IPS DF 4.7 (cell line): ENCODE data around the gene METTL17.
"Not testable (repeated sequence)": the region's sequence is repeated elsewhere in the genome, so short reads cannot be mapped to it uniquely, and the experiment has no call there.

Experiments
- DNase-seq: peaks from one replicate; pipeline ENCODE4 v3.0.0-alpha.2; 2013; ENCODE audit warnings: low spot score; ENCODE audit errors: extremely low read depth

The METTL17 gene

DNA sequence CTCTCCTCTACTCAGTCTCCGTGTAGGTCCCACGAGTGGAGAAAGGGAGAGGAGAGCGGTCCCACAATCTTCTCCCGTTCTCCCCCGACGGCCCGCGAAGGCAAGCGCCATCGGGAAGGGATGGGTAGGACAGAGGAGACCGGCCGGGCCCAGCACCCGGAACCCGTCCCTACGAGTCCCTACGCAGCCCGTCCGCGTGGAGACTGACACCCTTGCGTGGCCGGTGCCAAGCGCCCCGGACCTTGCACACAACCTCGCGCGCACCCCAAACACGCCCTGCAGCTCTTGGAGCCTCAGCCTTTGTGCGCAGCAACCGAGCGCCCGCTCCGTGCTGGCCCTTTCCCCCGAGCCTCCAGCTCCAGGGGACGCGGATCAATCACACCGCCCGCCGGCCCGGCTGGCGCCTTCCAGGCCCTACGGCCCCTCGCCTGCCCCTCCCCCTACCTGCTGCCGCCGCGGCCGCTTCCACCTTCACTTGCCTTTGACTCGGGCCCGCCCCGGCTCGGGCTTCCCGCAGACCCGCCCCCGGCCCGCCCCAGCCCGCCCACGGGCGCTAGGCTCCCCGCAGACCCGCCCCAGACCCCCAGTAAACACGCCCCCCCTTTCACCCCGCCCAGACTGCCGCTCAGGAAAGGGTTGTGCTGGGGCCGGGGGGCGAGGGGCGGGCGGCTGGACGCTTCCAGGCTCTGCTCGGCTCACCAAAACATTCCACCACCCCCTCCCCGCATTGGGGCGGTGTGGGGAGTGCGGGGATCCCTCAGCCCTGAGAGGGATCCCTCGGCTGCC lies 35.0 kb downstream of the METTL17 start, which contains the start of gene NDRG2:
NDRG2 (minus strand) TSS at position 477 of the 786 bp plus-strand sequence. CDS start 1,746 bp downstream, outside the sequence.
- DNase-seq, result no peak

DNA sequence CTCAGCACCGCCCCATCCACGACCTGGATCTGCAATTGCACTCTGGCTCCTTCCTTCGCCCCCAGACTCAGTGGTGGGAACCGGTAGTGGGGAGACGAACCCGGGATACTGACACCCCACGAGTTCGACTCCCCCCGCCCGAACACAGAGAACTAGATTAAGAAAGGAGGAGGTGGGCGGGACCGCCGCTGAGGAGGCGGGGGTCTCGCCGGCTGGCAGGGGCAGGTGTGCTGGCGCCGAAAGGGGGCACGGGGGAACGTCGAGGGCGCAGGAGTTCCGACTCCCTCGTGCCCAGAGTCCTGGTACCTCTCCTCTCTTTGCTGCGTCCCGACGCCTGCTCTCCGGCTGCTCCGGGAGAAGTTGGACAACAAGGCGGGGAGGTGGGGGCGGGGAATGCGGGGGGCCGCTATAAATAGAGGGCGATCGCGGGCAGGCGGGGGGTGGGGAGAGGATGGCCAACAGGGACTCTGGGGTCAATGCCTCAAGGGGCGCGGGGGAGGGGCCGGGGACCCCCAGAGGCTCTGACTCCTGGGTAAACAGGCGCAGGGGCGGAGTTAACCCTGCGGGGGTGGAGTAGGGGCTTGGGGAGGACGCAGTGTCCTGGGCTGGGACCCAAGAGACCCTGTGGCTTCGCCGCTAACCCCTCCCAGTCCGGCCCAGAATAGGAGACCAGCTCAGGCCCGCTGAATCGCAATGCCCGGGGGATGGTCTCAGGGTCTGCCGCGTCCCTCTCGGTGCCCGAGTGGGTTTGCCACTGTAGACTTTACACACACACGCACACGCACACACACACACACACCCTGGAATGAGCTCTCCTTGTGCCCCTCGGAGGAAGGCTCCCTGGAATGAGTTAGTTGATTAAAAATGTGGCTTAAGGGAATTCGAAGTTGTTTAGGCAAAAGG lies 35.8 kb downstream of the METTL17 start:
- DNase-seq, result no peak

DNA sequence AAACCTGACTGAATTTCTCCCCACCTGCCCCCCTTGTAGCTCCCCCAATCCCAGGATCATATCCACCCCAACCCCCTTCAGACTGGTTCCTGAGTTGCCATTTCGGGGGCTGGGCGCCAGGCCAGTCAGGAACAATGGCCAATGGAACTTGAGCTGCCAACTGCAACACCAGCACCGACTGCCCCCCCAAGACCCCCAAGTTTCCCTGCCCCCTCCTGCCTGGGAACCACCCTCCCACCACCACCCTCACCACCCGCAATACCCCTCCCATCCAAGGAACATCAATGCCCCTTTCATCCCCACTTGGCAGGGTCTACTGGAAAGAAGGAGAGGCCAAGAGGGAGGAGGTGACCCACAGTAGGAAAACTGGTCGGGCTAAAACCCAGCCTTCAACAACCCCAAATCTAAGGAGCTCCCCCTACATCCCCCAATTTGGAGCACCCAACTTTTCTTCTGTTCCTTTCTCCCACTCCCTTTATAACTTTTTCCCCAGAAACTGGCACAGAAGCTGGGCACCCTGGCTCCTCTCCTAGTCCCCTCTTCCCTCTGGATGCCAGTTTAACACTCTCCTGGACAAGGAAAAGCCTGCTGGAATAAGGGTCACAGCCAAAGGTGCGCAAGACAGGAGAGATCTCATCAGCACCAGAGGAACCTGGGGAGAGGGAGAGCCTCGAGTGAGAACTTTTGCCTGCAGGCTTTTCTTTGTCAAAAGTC lies 36.7 kb downstream of the METTL17 start:
- DNase-seq, result no peak

DNA sequence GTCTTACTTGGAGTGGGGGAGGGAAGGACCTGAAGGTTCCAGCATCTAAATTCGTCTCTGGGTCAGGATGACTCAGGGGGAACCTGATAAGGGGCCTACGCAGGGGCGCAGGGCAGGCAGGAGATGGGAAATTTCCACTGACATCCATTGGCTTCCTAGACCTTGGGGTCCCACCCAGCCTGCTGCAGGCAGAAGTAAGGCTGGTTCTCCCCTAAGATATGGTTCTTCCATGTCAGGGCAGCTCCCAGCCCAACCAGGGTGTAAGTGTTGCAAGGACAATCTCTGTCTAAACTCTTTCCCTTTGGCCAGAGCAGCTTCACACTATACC lies 37.2 kb downstream of the METTL17 start:
- DNase-seq, result no peak

DNA sequence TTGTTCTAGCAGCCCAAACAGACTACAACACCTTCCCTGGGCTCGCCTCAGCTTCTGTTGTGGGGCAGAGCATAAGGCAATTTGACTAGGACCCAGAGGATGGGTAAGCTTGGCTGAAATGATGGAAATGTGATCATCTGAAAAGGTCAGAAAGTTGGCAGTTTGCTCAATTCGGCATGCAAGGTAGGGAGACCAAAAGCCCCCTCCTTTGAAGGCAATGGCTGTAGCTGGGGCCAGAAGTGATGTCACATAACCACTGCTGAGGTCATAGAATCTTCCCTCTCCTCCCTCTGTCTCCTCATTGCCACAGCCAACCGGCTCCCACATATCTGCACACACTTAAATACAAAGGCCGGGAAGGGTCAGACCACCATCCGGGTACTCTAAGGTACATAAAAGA lies 40.1 kb downstream of the METTL17 start, which contains the start of gene TPPP2:
TPPP2 (plus strand) TSS at position 301 of the 400 bp plus-strand sequence. CDS start 365 bp downstream, outside the sequence.
- DNase-seq, result no peak

GRCh38 chr14:21030531-21030930 lies 40.8 kb downstream of the METTL17 start:
- DNase-seq, result no peak

DNA sequence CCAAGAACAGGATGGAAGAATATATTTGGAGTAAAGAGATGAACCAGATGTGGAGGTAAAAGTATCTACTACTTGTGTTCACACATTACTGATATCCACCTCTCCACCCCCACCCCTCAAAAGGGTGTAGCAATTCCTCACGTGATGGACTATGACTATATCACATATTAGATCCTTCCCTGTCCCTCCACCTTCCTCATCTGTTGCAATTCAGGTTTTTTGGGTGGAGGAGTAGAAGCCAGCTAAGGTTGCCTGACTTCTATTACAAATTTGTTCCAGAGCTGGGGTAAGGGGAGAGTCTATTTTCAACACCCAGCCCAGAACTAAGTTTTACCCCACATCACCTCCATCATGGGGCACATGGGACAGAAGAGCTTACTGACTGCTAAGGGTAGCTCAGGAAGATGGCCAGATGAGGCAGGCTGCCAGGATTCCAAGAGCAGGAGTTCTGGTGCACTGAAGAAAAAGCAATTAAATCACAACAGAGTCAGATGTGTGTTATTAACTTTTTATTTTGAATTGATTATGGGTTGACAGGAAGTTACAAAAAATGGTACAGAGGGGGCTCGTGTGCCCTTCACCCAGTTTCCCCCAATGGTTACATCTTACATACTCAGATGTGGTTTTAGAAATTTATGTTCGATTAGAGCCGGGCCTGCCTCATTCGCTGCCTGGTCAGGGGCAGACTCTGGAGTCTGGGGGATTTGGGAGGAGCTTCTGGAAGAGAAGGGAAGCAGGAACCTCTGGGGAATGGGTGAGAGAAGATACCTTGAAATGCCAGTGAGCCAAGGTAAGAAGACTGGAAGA lies 42.7 kb downstream of the METTL17 start:
- no peak for DNase-seq

GRCh38 chr14:21033133-21033698 lies 43.4 kb downstream of the METTL17 start:
- no peak for DNase-seq

DNA sequence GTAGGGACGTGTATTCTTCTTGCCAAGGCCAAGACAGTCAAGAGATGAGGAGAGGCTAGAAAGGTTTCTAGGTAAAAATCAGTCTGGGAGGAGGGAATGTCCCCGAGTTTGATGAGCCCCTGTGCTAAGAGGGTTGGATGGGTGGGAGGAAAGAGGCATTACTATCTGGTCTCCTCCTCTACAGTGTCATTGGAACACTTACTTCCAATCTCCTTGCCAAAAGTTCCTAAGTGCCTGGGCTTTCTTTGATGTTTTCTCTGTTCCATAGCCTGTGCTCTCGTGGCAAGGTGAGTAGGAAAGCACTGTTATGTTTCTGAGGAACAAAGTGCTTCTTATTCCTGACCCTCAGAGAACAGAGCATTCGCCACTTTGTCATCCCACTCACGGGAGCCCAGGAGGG lies 44.9 kb downstream of the METTL17 start, which contains the start of gene RNASE13:
RNASE13 (minus strand) TSS at position 101 of the 400 bp plus-strand sequence. CDS start 519 bp downstream, outside the sequence.
- DNase-seq, result no peak

DNA sequence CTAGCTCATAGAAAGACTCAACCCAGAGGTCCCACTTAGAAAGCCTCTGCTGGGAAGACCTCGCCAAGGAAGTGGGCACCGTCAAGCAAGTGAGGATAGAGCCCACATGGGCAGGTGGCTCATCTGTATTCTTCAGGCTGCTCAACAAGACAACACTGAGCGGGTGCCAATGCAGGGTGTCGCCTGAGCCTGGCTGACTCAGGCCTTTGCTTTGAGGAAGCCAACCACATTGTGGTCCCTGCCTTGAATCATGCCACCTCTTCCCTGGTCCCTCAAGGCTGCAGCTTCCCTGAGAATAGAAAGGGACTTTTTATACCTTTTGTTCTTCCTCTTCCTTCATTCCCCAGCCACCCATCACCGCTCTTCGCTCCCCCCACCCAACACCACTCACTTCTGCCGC lies 47.0 kb downstream of the METTL17 start:
- no peak for DNase-seq

DNA sequence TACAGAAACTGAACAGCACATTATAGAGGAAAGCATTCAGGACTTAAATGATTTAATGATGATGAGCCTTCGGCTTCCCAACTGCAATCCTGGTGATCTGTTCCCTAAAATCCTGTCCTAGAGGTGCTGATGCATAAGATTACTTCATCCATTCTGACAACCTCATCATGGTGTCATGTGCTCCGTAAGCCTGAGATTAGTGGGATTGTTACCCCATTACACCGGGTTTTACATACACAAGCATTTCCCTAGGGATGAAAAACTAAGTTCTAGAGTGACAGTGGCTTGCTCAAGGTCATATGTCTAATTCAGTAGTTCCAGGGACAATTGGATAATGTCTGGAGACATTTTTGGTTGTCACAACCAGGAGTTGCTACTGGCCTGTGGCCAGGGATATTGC lies 47.4 kb downstream of the METTL17 start:
- no peak for DNase-seq

- DNase-seq, result no peak
Observed at GRCh38 chr14:21038441-21039422, 49.0 kb downstream of the METTL17 start.

DNA sequence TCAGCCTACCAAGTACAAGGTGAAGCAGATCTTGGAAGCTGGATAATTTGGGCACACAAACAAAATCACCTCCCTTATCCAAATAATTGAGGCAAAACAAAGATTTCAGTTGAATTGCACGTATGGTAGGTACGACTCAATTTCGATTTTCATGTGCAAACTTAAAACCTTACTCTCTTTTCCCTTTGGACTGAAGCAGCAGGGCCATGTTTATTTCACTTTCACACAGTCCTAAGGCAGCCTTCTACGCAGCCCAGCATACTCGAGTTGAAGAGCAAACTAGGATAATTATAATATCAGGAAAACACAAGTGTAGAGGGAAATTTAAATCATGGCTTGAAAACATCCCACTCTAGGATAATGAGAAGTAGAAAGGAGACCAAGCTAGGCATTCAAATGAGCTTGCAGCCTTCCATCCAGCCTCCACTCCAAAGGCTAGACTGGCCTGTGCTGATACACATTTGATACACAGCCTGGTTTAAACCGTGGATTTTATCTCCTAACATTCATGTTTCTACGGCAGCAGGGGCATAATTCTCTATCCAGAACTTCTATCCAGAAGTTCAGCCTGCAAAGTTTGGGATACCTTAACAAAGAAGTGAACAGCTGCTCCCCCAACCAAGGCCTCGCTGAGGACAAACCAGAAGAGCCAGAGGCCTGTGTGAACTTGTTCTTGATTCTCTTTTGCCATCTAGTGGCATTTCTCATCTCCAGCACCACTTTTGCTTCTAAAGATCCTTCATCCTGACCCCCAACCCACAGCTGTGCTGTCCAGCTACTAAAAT lies 50.0 kb downstream of the METTL17 start:
- DNase-seq, result no peak

- DNase-seq, result no peak
Observed at GRCh38 chr14:21040370-21040925, 50.7 kb downstream of the METTL17 start.

DNA sequence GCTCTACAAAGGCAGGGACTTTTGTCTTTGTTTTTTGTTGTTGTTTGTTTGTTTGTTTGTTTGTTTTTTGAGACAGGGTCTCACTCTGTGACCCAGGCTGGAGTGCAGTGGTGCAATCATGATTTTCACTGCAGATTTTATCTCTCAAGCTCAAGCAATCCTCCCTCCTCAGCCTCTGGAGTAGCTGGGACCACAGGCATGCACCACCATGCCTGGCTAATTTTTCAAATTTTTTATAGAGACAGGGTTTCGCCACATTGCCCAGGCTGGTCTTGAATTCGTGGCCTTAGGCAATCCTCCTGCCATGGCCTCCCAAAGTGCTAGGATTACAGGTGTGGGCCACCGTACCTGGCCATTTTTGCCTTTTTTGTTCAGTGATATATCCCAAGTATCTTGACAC lies 51.2 kb downstream of the METTL17 start:
- DNase-seq, result not testable (repeated sequence)

GRCh38 chr14:21041676-21042433 lies 52.1 kb downstream of the METTL17 start, which contains the start of gene RNASE7:
RNASE7 (plus strand) TSS chr14:21042362; CDS start chr14:21042993, 631 bp downstream.
- no peak for DNase-seq

DNA sequence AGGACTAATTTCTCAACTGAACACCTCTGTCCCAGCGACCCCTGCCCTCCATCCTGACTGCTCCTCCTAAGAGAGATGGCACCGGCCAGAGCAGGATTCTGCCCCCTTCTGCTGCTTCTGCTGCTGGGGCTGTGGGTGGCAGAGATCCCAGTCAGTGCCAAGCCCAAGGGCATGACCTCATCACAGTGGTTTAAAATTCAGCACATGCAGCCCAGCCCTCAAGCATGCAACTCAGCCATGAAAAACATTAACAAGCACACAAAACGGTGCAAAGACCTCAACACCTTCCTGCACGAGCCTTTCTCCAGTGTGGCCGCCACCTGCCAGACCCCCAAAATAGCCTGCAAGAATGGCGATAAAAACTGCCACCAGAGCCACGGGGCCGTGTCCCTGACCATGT lies 53.1 kb downstream of the METTL17 start:
- DNase-seq, result no peak
